ENCODE results near the gene ZNF646.

- TF ChIP-seq CTCF (IDR thresholded peaks at IDR 0.05) (no peak), EZH2 (IDR thresholded peaks at IDR 0.05) (no peak), EZH2phosphoT487 (IDR thresholded peaks at IDR 0.05) (no peak)
Measured at GRCh38 chr16:31077024-31077423, 2.8 kb downstream of the ZNF646 start.

All from neural progenitor cell (in vitro differentiated cells).